Limb (tissue), 2 donors: ENCODE data around the gene ENTPD1.
"Not testable (repeated sequence)": the region's sequence is repeated elsewhere in the genome, so short reads cannot be mapped to it uniquely, and the experiment has no call there.

Source experiments
- DNase-seq, 2 donors: peaks; one replicate each; pipeline ENCODE4 v3.0.0-alpha.2; 2016; ENCODE audit errors: extremely low spot score in 2 of 2

Gene ENTPD1

DNA sequence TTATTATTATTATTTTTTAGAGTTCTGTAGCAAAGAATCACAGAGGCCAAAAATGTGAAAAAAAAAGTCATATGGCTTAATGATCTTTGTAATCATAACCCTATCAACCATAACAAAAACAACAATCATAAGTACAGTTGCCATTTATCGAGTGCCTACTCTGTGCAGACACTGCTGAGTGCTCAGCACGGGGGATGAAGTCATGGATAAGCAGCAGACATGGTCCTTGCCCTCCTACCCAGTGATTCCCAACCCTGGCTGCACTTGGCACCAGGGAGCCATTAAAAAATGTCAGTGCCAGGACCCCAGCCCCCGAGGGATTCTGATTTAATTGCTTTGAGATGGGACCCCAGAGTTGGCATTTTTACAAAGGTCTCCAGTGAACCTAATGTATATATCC, 38.2 kb downstream of the ENTPD1 start:
- DNase-seq = no peak

DNA sequence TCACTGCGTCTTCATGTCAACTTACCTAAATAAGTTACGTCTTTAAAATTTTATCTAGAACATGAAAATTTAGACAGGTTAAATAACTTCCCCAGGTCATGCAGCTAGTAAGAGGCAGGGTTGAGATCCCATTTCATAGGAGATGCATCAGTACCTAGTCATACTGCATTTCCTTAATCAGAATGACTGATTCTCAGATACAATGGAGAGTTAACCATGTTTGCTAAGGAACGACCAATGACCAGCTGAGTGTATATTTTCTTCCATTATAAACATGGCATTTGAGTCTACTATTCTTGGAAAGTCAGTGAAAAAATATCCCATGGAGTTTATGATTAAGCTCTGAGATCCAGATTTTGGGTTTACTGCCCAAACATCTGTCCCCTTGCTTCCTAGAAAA, 39.6 kb downstream of the ENTPD1 start:
- DNase-seq = no peak

DNA sequence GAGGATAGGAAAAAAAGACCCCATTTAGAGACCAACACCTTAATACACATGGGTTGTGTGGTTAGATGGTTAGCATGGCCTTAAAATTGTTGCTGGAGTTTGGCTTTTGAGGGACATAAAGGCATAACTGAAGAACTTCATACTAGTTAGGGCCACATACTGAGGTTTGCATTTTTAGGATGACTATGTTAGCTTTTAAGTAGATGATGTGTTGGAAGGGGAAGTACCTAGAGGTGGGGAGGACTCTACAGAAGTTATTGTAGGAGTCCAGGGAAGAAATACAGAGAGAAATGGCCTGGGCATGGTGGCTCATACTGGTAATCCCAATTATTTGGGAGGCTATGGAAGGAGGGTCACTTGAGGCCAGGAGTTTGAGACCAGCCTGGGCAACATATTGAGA, 40.5 kb downstream of the ENTPD1 start:
- DNase-seq = no peak

DNA sequence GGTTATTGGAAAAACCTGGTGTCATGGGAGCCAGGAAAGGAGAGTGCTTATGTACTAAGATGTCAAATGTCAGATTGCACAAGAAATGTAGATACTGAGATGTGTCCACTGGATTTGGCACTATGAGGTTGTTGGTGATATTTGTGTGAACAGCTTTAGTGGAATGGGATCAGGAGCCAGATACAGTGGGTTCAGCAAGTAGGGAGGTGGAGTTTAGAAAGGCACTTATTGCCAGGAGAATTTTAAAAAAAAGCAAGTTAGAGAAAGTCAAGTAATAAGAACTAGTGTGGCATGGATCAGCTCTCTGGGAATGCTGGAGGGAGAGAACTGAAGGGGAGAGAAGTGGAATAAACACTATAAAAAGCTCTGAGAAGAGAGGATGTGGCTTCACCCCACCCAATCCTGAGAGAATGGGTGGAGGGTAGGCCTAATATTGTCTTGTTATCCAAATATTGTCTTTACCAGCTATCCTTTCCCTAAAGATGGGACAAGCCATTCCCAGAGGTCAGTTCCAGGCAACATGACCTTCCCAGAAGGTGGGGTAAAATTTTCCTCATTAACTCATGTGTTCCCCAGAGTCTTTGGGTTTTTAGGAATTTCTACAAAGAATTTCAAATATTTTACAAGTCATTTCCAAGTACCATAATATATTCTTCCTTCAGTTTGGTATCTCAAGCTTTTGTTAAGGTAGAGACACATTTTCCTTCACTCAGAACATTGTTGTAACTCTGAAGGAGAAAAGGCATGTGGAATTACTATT, 42.3 kb downstream of the ENTPD1 start:
- no peak for DNase-seq

DNA sequence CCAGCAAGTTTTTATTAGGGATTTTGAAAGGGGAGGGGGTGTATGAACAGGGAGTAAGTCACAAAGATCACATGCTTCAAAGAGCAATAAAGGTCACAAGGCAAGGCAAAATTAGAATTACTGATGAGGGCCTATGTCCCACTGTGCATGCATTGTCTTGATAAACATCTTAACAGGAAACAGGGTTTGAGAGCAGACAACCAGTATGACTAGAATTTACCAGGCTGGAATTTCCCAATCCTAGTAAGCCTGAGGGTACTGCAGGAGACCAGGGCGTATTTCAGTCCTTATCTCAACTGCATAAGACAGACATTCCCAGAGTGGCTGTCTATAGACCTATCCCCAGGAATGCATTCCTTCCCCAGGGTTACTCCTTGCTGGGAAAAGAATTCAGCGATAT, 44.3 kb downstream of the ENTPD1 start:
- DNase-seq = not testable (repeated sequence)

DNA sequence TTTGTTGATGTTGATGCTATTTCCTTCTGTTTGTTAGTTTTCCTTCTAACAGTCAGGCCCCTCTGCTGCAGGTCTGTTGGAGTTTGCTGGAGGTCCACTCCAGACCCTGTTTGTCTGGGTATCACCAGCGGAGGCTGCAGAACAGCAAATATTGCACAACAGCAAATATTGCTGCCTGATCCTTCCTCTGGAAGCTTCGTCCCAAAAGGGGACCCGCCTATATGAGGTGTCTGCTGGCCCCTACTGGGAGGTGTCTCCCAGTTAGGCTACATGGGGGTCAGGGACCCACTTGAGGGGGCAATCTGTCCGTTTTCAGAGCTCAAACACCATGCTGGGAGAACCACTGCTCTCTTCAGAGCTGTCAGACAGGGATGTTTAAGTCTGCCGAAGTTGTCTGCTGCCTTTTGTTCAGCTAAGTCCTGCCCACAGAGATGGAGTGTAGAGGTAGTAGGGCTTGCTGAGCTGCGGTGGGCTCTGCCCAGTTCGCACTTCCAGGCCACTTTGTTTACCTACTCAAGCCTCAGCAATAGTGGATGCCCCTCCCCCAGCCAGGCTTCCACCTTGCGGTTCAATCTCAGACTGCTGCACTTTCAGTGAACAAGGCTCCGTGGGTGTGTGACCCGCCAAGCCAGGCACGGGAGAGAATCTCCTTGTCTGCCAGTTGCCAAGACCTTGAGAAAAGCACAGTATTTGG, 50.9 kb downstream of the ENTPD1 start:
- not testable (repeated sequence) for DNase-seq

DNA sequence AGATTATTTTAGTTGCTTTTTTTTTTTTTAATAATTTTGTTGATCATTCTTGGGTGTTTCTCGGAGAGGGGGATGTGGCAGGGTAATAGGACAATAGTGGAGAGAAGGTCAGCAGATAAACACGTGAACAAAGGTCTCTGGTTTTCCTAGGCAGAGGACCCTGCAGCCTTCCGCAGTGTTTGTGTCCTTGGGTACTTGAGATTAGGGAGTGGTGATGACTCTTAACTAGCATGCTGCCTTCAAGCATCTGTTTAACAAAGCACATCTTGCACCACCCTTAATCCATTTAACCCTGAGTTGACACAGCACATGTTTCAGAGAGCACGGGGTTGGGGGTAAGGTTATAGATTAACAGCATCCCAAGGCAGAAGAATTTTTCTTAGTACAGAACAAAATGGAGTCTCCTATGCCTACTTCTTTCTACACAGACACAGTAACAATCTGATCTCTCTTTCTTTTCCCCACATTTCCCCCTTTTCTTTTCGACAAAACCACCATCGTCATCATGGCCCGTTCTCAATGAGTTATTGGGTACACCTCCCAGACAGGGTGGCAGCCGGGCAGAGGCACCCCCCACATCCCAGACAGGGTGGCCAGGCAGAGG, 52.8 kb downstream of the ENTPD1 start:
- DNase-seq = not testable (repeated sequence)

DNA sequence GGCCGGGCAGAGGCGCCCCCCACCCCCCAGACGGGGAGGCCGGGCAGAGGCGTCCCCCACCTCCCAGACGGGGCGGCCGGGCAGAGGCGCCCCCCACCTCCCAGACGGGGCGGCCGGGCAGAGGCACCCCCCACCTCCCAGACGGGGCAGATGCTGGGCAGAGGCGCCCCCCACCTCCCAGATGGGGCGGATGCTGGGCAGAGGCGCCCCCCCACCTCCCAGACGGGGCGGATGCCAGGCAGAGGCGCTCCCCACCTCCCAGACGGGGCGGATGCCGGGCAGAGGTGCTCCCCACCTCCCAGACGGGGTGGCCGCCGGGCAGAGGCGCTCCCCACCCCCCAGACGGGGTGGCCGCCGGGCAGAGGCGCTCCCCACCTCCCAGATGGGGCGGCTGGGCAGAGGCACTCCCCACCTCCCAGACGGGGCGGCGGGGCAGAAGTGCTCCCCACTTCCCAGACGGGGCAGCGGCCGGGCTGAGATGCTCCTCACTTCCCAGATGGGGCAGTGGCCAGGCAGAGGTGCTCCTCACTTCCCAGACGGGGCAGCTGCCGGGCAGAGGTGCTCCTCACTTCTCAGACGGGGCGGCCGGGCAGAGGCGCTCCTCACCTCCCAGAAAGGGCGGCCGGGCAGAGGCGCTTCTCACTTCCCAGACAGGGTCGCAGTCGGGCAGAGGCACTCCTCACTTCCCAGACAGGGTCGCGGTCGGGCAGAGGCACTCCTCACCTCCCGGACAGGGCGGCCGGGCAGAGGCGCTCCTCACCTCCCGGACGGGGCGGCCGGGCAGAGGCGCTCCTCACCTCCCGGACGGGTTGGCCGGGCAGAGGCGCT, 53.6 kb downstream of the ENTPD1 start:
- no peak for DNase-seq

DNA sequence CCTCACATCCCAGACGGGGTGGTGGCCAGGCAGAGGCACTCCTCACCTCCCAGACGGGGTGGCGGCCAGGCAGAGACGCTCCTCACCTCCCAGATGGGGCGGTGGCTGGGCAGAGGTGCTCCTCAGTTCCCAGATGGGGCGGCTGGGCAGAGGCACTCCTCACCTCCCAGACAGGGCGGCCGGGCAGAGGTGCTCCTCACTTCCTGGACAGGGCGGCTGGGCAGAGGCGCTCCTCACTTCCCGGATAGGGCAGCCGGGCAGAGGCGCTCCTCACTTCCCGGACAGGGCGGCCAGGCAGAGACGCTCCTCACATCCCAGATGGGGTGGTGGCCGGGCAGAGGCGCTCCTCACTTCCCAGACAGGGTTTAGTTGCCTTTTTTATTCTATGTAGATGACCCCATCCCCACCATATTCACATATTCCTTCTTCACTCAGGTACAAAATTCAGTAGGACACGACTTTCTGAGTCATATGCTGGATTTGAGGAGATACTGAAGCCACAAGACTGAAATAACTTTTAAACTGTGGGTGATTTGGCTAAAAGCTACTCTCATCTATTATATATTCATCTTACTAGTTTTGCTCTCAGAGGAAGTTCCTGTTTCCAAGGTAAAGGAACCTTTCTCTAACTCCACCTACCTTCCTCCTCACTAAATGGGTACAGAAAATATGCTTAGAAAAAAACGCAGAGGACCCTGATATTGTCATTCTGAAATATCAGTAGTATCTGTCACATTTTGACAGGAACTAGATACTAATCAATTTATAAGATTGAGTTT, 54.4 kb downstream of the ENTPD1 start:
- DNase-seq = no peak

DNA sequence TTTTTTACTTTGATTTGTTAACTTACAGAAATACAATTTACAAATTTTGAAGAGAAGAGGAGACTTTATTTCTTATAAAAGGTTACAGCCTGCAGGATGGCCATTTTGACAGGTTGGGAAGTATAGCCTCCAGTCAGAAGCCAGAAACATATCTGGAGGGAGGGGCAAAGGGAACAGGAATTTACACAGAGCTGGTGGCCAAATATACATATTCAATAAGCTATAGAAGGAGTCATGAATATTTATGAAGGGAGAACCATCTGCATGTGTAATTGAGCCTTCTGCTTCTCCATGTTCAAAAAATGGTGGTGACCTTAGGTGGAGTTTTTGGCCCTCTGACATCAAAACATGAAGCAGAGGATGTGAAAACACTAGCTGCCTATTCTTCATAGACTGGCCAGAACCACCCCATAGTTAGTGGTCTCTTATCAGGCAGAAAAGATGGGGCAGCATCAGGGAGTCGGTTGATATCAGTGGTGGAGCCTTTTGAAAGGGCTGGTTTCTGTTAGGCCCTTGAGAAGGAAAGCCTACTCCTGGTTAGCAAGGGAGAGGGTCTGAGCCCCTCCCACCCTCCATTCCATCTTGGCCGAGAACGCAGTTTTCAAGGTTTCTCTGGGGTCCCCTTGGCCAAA, 57.2 kb downstream of the ENTPD1 start:
- DNase-seq = no peak

DNA sequence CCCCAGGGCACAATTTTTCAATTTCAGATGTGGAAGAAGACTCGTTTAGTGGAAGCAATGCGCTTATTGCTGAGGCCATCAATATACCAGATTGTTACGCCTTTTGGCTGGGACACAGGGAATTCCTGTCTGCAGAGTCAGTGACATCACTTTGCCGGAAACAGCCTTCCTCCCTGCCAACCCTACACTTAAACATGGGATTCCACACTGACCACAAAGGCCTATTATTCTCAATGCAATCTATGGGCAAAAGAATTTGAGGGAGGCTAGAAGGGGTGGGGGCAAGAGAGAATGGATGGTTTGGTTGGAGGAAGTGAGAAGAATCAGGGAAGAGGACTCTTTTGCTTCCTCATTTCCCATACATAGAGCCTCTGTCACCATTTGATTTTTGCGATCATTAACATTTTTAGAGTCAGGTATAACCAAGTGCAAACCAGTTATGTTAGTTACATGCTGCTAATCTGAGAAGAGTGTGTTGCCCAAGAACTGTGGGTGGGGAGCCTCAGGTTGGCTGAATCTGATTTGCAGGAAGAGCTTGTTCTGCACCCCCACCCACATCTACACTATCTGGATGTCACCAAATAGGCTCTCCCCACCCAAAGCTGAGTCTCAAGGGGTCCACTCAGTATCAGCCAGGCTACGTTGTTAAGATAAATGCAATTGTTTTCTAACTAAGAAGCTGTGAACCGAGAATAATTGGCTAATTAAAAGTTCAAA, 58.2 kb downstream of the ENTPD1 start:
- DNase-seq = peak; percentile 40 to 53

DNA sequence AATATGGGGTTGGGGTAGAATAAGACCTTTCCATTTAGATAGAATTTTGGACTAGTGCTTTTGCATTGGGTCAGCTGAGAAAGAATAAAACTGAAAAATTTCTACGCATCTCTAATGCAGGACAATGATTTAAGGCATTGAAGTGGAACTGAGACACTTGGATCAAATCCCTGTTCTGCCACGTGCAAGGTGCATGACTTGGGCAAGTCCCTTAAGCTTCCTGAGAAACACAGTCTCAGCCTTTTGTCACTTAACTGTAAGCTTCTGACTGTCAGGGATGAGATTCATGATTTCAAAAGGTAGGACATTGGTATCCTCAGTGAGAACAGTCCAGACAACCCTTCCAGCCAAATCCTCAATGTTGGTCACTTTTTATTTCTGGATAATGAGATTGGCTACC, 59.2 kb downstream of the ENTPD1 start:
- no peak for DNase-seq

DNA sequence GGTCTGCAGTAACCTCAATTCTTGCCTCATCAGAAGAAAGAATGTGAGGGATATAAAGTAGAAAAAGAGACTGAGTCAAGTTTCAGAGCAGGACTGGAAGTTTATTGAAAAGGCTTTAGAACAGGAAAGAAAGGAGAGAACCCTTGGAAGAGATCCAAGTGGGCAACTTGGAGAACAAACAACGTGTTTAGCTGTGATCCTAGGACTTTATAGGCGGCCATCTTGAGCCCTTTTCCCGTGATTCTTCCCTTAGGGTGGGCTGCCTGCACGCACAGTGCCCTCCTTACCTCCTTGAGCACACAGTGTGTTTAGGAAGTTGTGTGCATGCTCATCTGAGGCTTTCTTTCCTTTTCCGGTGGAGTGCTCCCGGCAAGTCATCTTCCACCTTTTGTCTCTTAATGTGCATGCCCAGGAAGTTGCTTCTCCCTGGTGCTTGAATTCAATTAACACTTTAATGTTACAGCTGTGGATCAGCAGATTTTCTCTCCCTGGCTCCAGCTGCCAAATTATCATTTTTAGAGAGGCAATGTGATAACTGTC, 59.8 kb downstream of the ENTPD1 start:
- DNase-seq = no peak

DNA sequence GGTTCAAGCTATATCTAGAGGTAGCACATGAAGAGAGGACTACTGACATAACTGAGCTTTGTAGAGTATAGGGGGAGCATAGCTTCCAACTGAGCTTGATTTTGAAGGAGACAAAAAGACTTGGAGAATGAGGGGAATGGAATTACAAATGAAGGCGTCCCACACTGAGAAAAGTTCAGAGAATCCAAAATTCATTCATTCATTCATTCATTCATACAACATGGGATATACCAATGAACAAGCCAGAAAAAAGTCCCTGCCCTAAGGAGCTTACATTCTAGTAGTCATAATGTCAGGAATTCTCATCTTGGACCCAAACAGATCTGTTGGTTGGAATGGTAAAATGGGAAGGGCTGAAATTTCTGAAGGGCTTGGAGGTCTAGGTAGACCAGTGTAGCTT, 62.0 kb downstream of the ENTPD1 start:
- no peak for DNase-seq

DNA sequence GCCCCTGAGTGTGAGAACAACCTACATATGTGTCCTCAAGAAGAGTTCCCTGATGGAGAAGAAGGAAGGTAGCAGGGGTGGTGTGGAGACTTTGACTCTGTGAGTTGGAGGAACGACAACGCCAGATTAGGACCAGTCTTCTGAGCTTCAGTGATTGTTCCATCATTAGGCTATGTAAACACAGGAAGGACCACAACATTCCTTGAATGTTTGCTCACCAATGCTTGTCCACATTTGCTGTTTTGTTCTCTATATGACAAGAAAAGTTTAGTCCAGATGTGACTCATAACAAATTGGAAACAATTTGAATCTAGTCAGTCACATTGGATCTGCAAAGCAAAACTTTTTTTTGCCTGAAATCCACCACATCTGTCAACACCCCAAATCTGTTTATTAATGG, 62.7 kb downstream of the ENTPD1 start:
- no peak for DNase-seq

DNA sequence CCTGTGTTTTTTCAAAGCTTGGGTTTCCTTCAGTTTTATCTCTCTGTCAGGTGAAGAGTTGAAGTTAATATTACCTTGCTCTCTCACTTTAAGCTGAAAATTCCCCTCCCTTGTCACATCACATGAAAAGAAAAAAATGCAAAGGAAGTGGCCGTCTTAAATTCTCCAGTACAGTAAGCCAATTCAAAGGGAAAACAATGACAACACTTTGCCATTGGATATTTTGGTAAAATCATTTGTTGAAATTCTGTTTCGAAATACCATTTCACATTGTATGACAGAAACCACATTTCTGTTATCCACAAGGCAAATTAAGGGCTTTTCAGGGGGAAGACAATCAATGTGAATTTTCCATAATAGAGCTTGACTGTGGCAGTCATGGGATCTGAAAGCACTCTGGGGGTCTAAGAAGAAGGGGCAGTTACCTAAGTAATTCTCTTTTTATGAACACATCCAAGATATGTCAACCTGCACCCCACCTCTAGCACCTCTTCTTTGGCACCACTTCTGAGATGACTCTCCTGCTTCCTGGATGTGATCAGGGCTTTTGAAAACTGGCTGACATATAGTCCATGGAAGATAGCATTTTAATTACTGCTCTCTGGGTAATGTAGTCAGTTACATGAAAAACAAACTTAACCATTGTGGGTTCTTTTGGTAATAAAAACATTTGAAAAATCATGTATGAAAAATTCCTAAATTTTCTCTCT, 63.8 kb downstream of the ENTPD1 start:
- no peak for DNase-seq

DNA sequence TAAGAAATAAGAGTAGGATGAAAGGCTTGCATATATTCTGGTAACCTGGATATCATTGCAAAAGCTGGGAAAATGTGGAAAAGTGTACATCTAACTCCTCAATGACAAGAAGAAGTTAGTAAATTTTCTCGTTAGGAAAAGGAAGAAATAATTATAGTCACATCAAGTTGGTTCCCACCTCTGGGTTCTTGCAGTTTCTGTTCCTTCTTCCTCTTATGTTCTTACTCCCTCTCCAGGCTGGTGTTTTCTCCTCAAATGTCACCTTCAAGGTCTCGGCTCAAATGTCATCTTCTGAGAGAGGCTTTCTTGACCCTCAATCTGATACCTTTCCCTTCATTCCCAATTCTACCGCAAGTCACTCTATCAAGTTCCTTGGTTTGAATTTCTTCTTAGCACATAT, 64.4 kb downstream of the ENTPD1 start:
- no peak for DNase-seq

DNA sequence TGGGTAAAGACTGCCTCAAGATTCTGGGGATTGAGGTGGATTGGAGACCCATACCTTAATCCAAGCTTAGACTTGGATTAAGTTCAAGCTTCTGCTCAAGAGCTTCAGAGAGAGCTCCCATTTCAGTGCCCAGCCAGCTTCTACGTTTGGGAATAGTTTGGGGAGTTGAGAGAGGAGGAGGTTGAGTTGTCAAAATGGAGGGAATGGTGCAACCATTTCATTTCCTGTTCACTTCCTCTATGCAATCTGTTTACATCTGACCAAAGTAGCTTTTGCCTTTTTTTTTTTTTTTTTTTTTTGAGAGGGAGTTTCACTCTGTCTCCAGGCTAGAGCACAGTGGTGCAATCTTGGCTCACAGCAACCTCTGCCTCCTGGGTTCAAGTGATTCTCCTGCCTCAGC, 65.8 kb downstream of the ENTPD1 start:
- DNase-seq = no peak

DNA sequence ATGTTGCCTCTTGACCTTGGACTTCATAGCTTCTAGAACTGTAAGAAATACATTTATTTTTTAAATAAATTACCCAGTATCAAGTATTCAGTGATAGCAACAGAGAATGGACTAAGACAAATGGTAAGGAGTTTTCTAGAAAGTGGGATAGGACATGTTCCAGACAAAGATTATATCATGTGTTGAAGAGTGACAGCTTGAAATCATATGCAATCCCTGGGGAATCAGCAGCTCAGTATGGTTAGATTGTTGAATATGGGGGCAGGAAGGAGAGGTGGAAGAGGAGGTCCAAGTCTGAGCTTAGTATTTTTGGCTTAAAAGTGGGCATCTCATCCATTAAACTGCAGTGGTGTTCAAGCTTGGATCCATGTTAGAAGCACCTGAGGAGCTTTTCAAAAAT, 74.1 kb downstream of the ENTPD1 start:
- DNase-seq = no peak
